ENCODE results near the gene RHOB.
"Not testable (repeated sequence)": the region's sequence is repeated elsewhere in the genome, so short reads cannot be mapped to it uniquely, and the experiment has no call there.

The RHOB gene

DNA sequence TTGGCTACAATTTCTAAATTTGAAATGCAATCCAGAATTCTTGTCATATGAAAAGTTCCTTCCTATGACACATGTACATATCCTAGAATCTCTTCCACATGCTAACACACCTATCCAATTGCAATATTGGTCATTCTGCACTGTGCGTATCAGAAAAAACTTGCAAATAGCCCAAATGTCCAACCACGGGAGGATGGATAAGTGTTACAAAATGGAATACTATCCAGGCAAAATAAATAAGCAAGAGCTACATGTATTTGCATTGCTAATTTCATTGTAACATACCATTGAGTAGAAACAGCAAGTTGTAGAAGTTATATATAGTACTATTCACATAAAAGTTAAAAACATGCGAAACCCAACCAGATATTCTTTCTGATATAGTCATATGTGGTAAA is 15.6 kb upstream of the RHOB start:
- H3K36me3 ChIP-seq (ENCODE audit: control insufficient read depth, insufficient read depth, low read length): no peaks in the 10 kb centered on the region
- H3K27ac ChIP-seq (ENCODE audit: low read depth, low read length): no peak overlapping the region
- no peak overlapping the region for H3K9ac ChIP-seq (ENCODE audit: low read depth, low read length)
- H3K4me1 ChIP-seq (ENCODE audit: control insufficient read depth, insufficient read depth, low read length): no peaks in the 10 kb centered on the region
- H3K9me3 ChIP-seq (ENCODE audit: control insufficient read depth, insufficient read depth, low read length): no peaks in the 10 kb centered on the region
- H3K27me3 ChIP-seq (ENCODE audit: control insufficient read depth, insufficient read depth, low read length): no peaks in the 10 kb centered on the region
- no peak overlapping the region for H3K4me3 ChIP-seq (ENCODE audit: low read depth, low read length)

DNA sequence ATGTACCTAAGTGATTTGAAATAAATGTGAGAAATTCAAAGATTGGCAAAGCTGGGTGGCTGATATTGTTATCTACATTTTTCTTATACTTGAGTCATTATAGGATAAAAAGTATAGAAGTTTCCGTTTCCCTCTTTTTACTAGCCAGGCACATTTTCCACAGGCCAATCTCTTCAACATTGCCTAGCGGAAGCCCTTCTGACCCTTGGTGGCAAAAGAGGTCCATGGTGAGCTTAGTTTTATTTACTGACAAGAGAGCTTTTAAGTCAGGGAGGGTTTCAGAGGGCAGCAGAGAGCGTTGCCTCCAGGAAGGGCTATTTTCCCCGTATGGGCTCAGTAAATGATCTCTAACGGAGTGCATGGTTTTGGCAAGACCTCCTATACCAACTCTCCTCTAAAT is 15.1 kb upstream of the RHOB start:
- no peaks in the 10 kb centered on the region for H3K4me1 ChIP-seq (ENCODE audit: control insufficient read depth, insufficient read depth, low read length)
- H3K9me3 ChIP-seq (ENCODE audit: control insufficient read depth, insufficient read depth, low read length): no peaks in the 10 kb centered on the region
- H3K9ac ChIP-seq (ENCODE audit: low read depth, low read length): no peak overlapping the region
- H3K36me3 ChIP-seq (ENCODE audit: control insufficient read depth, insufficient read depth, low read length): no peaks in the 10 kb centered on the region
- H3K27ac ChIP-seq (ENCODE audit: low read depth, low read length): no peak overlapping the region
- no peaks in the 10 kb centered on the region for H3K27me3 ChIP-seq (ENCODE audit: control insufficient read depth, insufficient read depth, low read length)
- no peak overlapping the region for H3K4me3 ChIP-seq (ENCODE audit: low read depth, low read length)

DNA sequence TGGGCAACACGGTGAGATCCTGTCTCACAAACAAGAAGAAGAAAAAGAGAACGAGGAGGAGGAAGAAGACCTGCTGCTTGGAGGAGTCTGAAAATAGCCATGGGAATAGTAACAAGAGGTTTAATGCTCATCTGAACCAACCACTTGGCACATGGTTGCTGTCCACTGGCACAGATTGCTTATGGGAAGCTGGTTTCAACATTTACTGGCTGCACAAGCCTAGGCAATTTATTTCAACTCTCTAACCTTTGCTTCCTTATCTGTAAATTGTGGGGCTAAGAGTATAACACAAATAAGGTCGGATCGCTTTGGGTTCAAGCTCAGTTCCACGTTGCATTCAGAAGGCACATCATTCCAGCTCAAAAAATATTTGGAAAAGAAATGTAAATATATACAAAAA is 14.2 kb upstream of the RHOB start:
- Histone ChIP-seq H3K27me3 (ENCODE audit: control insufficient read depth, insufficient read depth, low read length) (no peaks in the 10 kb centered on the region), H3K4me1 (ENCODE audit: control insufficient read depth, insufficient read depth, low read length) (no peaks in the 10 kb centered on the region), H3K9ac (ENCODE audit: low read depth, low read length) (no peak overlapping the region), H3K27ac (ENCODE audit: low read depth, low read length) (no peak overlapping the region), H3K9me3 (ENCODE audit: control insufficient read depth, insufficient read depth, low read length) (no peaks in the 10 kb centered on the region), H3K36me3 (ENCODE audit: control insufficient read depth, insufficient read depth, low read length) (no peaks in the 10 kb centered on the region), H3K4me3 (ENCODE audit: low read depth, low read length) (no peak overlapping the region)

DNA sequence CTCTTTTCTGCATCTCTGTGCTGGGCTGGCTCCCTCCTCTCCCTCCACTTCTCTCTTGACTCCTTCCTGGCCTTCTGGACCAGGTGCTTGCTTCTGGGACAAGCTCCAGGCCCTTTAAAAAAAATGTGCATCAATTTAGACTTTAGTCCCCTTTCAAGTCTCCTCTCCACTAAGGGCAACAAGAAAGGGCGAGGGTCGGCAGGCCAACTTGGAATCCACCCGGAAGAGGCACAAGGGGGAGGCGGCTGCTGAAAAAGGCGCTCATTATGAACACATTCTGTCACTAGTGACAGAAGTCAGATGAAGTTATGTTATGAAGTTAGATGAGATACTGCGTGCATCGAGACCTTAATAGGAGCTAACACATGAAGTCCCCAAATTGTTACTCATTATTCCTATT is 13.6 kb upstream of the RHOB start:
- H3K4me3 ChIP-seq (ENCODE audit: low read depth, low read length): no peak overlapping the region
- H3K9me3 ChIP-seq (ENCODE audit: control insufficient read depth, insufficient read depth, low read length): no peaks in the 10 kb centered on the region
- H3K36me3 ChIP-seq (ENCODE audit: control insufficient read depth, insufficient read depth, low read length): no peaks in the 10 kb centered on the region
- no peaks in the 10 kb centered on the region for H3K4me1 ChIP-seq (ENCODE audit: control insufficient read depth, insufficient read depth, low read length)
- H3K9ac ChIP-seq (ENCODE audit: low read depth, low read length): no peak overlapping the region
- no peak overlapping the region for H3K27ac ChIP-seq (ENCODE audit: low read depth, low read length)
- no peaks in the 10 kb centered on the region for H3K27me3 ChIP-seq (ENCODE audit: control insufficient read depth, insufficient read depth, low read length)

DNA sequence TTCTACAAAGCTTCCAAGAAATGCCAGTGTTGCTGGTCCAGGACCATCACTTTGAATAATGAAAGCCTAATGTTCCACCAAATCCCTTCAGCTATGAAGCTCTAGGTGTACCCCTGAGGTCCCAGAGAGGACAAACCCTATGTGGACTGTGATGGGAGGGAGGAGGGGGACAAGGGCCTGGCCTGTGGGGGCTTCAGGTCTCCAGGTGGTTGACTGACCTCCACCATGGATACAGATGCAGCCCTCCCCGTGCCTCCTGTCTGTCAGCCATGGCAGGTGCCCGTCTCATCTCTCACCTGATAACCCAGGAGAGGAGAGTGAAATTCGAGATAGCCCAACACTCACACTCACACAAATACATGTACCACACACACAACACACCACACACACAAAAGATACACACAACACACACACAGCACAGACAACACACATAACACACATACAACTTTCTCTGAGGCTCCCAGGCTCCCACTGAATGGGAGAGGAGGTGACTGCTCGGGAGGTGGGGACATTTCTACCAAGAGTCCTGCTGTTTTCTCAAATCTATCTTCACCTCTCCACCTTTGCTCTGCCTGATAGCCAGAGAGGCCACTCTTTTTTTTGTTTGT is 12.8 kb upstream of the RHOB start:
- Histone ChIP-seq H3K36me3 (ENCODE audit: control insufficient read depth, insufficient read depth, low read length) (no peaks in the 10 kb centered on the region), H3K27ac (ENCODE audit: low read depth, low read length) (no peak overlapping the region), H3K4me3 (ENCODE audit: low read depth, low read length) (no peak overlapping the region), H3K9ac (ENCODE audit: low read depth, low read length) (no peak overlapping the region), H3K4me1 (ENCODE audit: control insufficient read depth, insufficient read depth, low read length) (no peaks in the 10 kb centered on the region), H3K9me3 (ENCODE audit: control insufficient read depth, insufficient read depth, low read length) (no peaks in the 10 kb centered on the region), H3K27me3 (ENCODE audit: control insufficient read depth, insufficient read depth, low read length) (no peaks in the 10 kb centered on the region)

DNA sequence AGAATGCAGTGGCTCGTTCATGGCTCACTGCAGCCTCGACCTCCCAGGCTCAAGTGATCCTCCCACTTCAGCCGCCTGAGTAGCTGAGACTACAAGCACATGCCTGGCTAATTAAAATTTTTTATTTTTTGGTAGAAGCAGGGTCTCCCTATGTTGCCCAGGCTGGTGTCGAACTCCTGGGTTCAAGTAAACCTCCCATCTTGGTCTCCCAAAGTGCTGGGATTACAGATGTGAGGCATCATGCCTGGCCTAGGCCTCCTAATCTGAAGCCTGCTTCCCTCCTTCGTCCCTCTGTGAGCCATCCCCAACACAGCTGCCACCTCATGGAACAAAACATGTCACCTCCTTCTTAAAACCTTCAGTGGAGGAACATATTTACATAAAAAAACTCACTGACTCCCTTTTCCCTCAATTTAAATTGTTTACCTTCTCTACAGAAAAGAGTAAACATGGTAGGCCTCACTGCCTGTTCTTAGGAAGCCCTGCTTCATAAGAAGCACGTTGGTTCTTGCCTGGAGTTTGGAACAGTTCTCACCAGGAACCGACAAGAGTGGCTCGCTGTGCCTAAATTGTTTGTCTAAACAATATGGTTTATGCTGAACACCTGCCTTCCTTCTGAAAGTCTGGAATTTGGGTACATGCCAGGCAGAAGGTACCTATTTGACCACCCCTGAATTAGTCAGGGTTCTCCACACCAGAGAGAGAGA is 12.1 kb upstream of the RHOB start:
- H3K4me1 ChIP-seq (ENCODE audit: control insufficient read depth, insufficient read depth, low read length): no peaks in the 10 kb centered on the region

DNA sequence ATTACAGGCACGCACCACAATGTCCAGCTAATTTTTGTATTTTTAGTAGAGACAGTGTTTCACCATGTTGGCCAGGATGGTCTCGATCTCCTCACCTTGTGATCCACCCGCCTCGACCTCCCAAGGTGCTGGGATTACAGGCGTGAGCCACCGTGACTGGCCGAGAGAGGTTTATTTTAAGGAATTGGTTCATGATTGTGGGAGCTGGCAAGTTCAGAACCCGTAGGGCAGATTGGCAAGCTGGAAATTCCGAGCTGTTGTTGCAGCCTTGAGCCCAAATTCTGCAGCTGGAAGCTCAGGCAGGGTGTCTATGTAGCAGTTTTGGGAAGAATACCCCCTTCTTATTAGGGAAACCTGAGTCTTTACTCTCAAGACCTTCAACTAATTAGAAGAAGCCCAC is 11.4 kb upstream of the RHOB start:
- not testable (repeated sequence) for H3K27me3 ChIP-seq (ENCODE audit: control insufficient read depth, insufficient read depth, low read length); H3K36me3 ChIP-seq (ENCODE audit: control insufficient read depth, insufficient read depth, low read length); H3K4me1 ChIP-seq (ENCODE audit: control insufficient read depth, insufficient read depth, low read length); H3K9ac ChIP-seq (ENCODE audit: low read depth, low read length); H3K4me3 ChIP-seq (ENCODE audit: low read depth, low read length); H3K27ac ChIP-seq (ENCODE audit: low read depth, low read length); H3K9me3 ChIP-seq (ENCODE audit: control insufficient read depth, insufficient read depth, low read length)

More for the DNA sequence above, 12.1 kb upstream of the RHOB start:
- Histone ChIP-seq H3K9ac (ENCODE audit: low read depth, low read length) (no peak overlapping the region), H3K27ac (ENCODE audit: low read depth, low read length) (no peak overlapping the region), H3K9me3 (ENCODE audit: control insufficient read depth, insufficient read depth, low read length) (no peaks in the 10 kb centered on the region), H3K4me3 (ENCODE audit: low read depth, low read length) (no peak overlapping the region), H3K27me3 (ENCODE audit: control insufficient read depth, insufficient read depth, low read length) (no peaks in the 10 kb centered on the region), H3K36me3 (ENCODE audit: control insufficient read depth, insufficient read depth, low read length) (no peaks in the 10 kb centered on the region)

DNA sequence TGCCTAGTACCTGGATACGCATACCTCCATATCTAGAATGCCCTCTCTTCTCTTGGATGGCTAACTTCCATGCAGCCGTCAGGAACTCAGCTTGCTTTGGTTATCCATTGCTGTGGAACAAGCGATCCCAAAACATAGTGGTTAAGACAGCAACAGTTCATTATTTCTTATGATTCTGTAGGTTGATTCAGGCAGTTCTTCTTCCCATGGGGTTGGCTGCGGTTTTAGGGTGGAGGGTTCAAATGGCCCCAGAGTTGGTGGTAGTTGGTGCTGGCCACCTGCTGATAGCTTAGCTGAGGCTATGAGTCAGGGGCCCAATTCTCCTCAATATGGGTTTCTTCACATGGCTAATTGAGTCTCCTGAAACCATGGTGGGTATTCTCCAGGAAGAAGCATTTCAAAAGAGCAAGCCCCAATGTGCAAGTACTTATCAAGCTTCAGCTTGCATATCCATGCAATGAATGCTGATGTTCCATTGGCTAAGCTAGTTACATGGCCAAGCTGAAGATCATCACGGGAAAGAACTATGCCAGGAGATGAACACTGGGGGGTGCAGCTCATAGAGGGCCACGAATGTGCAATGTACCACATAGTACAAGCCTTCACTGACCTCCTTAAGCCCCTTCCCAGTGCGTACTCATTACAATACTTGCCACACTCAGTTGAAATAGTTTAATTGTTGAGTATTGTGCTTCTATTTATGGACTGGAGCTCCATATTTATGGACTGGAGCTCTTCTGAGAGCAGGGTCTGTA is 10.0 kb upstream of the RHOB start:
- H3K27ac ChIP-seq (ENCODE audit: low read depth, low read length): no peak overlapping the region
- no peaks in the 10 kb centered on the region for H3K9me3 ChIP-seq (ENCODE audit: control insufficient read depth, insufficient read depth, low read length)
- H3K36me3 ChIP-seq (ENCODE audit: control insufficient read depth, insufficient read depth, low read length): no peaks in the 10 kb centered on the region

DNA sequence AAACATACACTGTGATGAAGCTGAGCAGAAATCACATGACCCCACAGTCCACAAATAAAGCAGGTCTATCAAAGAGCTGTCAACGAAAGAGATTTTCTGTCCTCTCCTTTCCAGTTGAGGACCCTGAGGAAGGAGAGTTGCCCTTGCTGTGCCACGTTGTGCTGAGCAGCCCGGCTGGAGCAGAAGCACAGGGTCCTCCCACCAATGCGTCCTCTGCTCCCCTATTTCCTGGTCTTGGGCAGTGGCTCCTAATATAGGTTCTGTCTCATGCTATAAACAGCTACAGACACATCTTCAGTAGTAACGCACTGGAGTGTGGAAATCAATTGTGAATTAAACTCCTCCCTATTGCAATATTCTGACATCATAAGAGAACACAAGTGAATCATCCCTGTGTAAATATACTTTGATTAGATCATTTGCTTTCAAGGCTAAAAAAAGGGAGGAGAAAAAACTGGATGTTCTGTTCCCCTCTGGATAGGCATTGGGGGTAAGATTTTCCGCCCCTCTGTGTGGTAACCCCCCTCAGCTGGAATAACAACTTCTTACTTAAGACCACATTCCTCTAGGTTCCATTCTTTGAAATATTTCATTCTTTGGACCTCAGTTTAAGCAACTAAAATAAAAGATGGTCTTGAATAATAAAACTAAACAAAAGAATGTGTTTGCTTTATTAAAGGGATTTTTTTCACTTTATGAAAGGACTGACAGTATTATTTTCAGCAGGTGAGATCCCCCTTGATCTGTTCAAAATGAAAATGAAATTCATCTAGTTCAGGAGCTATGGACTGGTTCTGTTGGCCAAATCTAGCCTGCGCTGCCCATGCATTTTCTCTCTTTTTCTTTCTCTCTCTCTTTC is 8.3 kb upstream of the RHOB start:
- peaks cover 3% of the 10 kb centered on the region; the same call in 1 of the 2 replicates for H3K4me1 ChIP-seq (ENCODE audit: control insufficient read depth, insufficient read depth, low read length)
- H3K27me3 ChIP-seq (ENCODE audit: control insufficient read depth, insufficient read depth, low read length): no peaks in the 10 kb centered on the region
- no peak overlapping the region for H3K4me3 ChIP-seq (ENCODE audit: low read depth, low read length)
- no peak overlapping the region for H3K9ac ChIP-seq (ENCODE audit: low read depth, low read length)
- H3K36me3 ChIP-seq (ENCODE audit: control insufficient read depth, insufficient read depth, low read length): no peaks in the 10 kb centered on the region
- no peaks in the 10 kb centered on the region for H3K9me3 ChIP-seq (ENCODE audit: control insufficient read depth, insufficient read depth, low read length)
- no peak overlapping the region for H3K27ac ChIP-seq (ENCODE audit: low read depth, low read length)

More for the DNA sequence above, 10.0 kb upstream of the RHOB start:
- no peaks in the 10 kb centered on the region for H3K27me3 ChIP-seq (ENCODE audit: control insufficient read depth, insufficient read depth, low read length)
- no peaks in the 10 kb centered on the region for H3K4me1 ChIP-seq (ENCODE audit: control insufficient read depth, insufficient read depth, low read length)
- no peak overlapping the region for H3K4me3 ChIP-seq (ENCODE audit: low read depth, low read length)
- H3K9ac ChIP-seq (ENCODE audit: low read depth, low read length): no peak overlapping the region

DNA sequence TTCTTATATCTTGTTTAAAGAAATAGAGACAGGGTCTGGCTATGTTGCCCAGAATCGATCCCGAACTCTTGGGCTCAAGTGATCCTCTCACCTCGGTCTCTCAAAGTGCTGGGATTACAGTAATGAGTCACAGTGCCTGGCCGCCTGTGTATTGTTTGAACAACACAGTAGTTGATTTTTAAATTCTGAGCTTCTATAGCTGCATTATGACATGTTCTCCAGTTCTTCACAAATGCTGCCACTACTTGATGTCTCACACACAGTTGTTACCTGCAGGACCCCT is 7.7 kb upstream of the RHOB start:
- H3K4me1 ChIP-seq (ENCODE audit: control insufficient read depth, insufficient read depth, low read length): peaks cover 6% of the 10 kb centered on the region; the same call in 1 of the 2 replicates
- no peak overlapping the region for H3K9ac ChIP-seq (ENCODE audit: low read depth, low read length)
- H3K4me3 ChIP-seq (ENCODE audit: low read depth, low read length): no peak overlapping the region
- no peaks in the 10 kb centered on the region for H3K9me3 ChIP-seq (ENCODE audit: control insufficient read depth, insufficient read depth, low read length)
- H3K27ac ChIP-seq (ENCODE audit: low read depth, low read length): no peak overlapping the region
- no peaks in the 10 kb centered on the region for H3K27me3 ChIP-seq (ENCODE audit: control insufficient read depth, insufficient read depth, low read length)
- no peaks in the 10 kb centered on the region for H3K36me3 ChIP-seq (ENCODE audit: control insufficient read depth, insufficient read depth, low read length)

DNA sequence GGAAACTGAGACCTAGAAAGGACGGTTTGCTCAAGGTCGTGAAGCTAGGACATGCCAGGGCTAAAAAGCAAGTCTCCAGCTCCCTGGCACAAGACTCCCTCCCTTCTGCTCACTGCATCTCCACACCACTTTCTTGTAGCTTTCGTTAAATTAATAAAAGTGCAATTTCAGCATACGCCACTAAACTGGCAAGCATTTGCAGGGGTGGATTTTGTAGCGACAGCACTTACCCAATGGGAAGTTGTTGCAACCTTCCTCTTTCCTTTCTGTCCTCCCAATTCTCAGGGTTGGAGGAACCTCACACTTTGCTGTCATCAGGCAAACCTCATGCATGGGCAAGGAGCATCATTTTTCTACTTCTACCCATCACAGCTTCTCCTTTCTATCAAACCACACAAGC is 7.4 kb upstream of the RHOB start:
- H3K36me3 ChIP-seq (ENCODE audit: control insufficient read depth, insufficient read depth, low read length): no peaks in the 10 kb centered on the region
- H3K27ac ChIP-seq (ENCODE audit: low read depth, low read length): no peak overlapping the region
- no peak overlapping the region for H3K9ac ChIP-seq (ENCODE audit: low read depth, low read length)
- no peaks in the 10 kb centered on the region for H3K9me3 ChIP-seq (ENCODE audit: control insufficient read depth, insufficient read depth, low read length)
- peaks cover 10% of the 10 kb centered on the region for H3K4me1 ChIP-seq (ENCODE audit: control insufficient read depth, insufficient read depth, low read length)
- H3K27me3 ChIP-seq (ENCODE audit: control insufficient read depth, insufficient read depth, low read length): no peaks in the 10 kb centered on the region
- H3K4me3 ChIP-seq (ENCODE audit: low read depth, low read length): no peak overlapping the region

Measured in HUES48 (cell line).